GM23338 (cell line): ENCODE results near the gene FXYD5. TPM values are rescaled to one million over a fixed set of nuclear protein-coding genes. Genes with fewer than 3 reads are reported as not detected.

Experiments
- ATAC-seq: fragments of 200-7000 bp; cut with Tn5 transposase; 3 replicates; pipeline ENCODE4 v1.9.1; 2020
- DNase-seq: peaks from one replicate; pipeline ENCODE4 v3.0.0-alpha.2; 2015; ENCODE audit warnings: low spot score
- H2AFZ ChIP-seq: fragments of 200-600 bp; sonication (generic); 2 replicates; pipeline ENCODE4 v1.8.0; 2016; ENCODE audit warnings: antibody characterized with exemption, mild to moderate bottlenecking, moderate library complexity
- H3F3A ChIP-seq: fragments of 200-600 bp; sonication (generic); replicated peaks from 2 replicates; pipeline ENCODE4 v1.8.0; 2017; ENCODE audit warnings: antibody characterized with exemption, mixed run types, low read depth
- H3K27ac ChIP-seq: fragments of 200-600 bp; sonication (generic); 2 replicates; pipeline ENCODE4 v1.6.1; 2016; ENCODE audit warnings: low read depth
- H3K27me3 ChIP-seq: fragments of 200-600 bp; sonication (generic); 2 replicates; pipeline ENCODE4 v1.8.0; 2016; ENCODE audit warnings: mild to moderate bottlenecking, mixed run types, moderate library complexity; ENCODE audit not compliant: insufficient read depth
- H3K36me3 ChIP-seq: fragments of 200-600 bp; sonication (generic); 2 replicates; pipeline ENCODE4 v1.8.0; 2016; ENCODE audit warnings: mild to moderate bottlenecking; ENCODE audit not compliant: insufficient read depth
- H3K4me1 ChIP-seq: fragments of 200-600 bp; sonication (generic); 2 replicates; pipeline ENCODE4 v1.8.0; 2016; ENCODE audit warnings: mild to moderate bottlenecking, moderate library complexity; ENCODE audit not compliant: insufficient read depth
- H3K4me2 ChIP-seq: fragments of 200-600 bp; sonication (generic); 2 replicates; pipeline ENCODE4 v1.7.1; 2017; ENCODE audit warnings: mixed run types
- H3K4me3 ChIP-seq: fragments of 200-600 bp; sonication (generic); 2 replicates; pipeline ENCODE4 v1.6.1; 2016; ENCODE audit warnings: mixed run types
- H3K79me2 ChIP-seq: fragments of 200-600 bp; sonication (generic); replicated peaks from 2 replicates; pipeline ENCODE4 v1.8.0; 2017; ENCODE audit warnings: mild to moderate bottlenecking; ENCODE audit not compliant: insufficient read depth
- H3K9me2 ChIP-seq: fragments of 200-600 bp; sonication (generic); 2 replicates; pipeline ENCODE4 v1.8.0; 2017; ENCODE audit not compliant: insufficient read depth
- H4K20me1 ChIP-seq: fragments of 200-600 bp; sonication (generic); replicated peaks from 2 replicates; pipeline ENCODE4 v1.8.0; 2017; ENCODE audit warnings: mild to moderate bottlenecking; ENCODE audit not compliant: insufficient read depth
- H3K27ac Mint-ChIP-seq: 2 replicates; pipeline ENCODE4 v1.8.0; 2020; ENCODE audit warnings: inconsistent platforms, mild to moderate bottlenecking, moderate library complexity, mixed read lengths
- H3K27me3 Mint-ChIP-seq: 3 replicates; pipeline ENCODE4 v1.8.0; 2022; ENCODE audit warnings: low read depth, mild to moderate bottlenecking, moderate library complexity, mixed read lengths, inconsistent platforms; ENCODE audit not compliant: insufficient read depth, poor library complexity
- H3K36me3 Mint-ChIP-seq: 3 replicates; pipeline ENCODE4 v1.8.0; 2021; ENCODE audit warnings: low read depth, mild to moderate bottlenecking, inconsistent platforms, moderate library complexity, mixed read lengths
- H3K4me1 Mint-ChIP-seq: 3 replicates; pipeline ENCODE4 v1.8.0; 2020; ENCODE audit warnings: mild to moderate bottlenecking, inconsistent platforms, mixed read lengths
- H3K4me3 Mint-ChIP-seq: 3 replicates; pipeline ENCODE4 v1.8.0; 2021; ENCODE audit warnings: moderate library complexity, mild to moderate bottlenecking, inconsistent platforms, mixed read lengths
- H3K9me3 Mint-ChIP-seq: 3 replicates; pipeline ENCODE4 v1.8.0; 2020; ENCODE audit warnings: moderate library complexity, mild to moderate bottlenecking, inconsistent platforms, mixed read lengths
- CREB1 ChIP-seq: fragments of 250-450 bp; sonication (Bioruptor Pico); IDR thresholded peaks from 2 replicates; pipeline ENCODE4 v1.5.0; 2020; ENCODE audit warnings: low read depth, mild to moderate bottlenecking, moderate library complexity
- JUNB ChIP-seq: IDR thresholded peaks from one replicate; pipeline ENCODE4 v1.6.1; 2016; ENCODE audit warnings: antibody characterized with exemption; ENCODE audit not compliant: unreplicated experiment
- POLR2AphosphoS5 ChIP-seq: IDR thresholded peaks from 2 replicates; pipeline ENCODE4 v1.6.1; 2016; ENCODE audit warnings: antibody characterized with exemption, low read depth
- STAT1 ChIP-seq: IDR thresholded peaks from one replicate; pipeline ENCODE4 v1.6.1; 2016; ENCODE audit warnings: antibody characterized with exemption; ENCODE audit not compliant: unreplicated experiment
- ZNF114 ChIP-seq: fragments of 250-450 bp; sonication (Bioruptor Pico); IDR thresholded peaks from 2 replicates; pipeline ENCODE4 v1.5.0; 2020; ENCODE audit warnings: mild to moderate bottlenecking, moderate library complexity
- long read RNA-seq: library from polyadenylated mRNA; unstranded; transcript quantifications from one replicate; pipeline ENCODE4 v2.0.0, GENCODE V29; 2020; ENCODE audit not compliant: unreplicated experiment
- polyA plus RNA-seq: library from polyadenylated mRNA; unstranded; fragments of >200 nt; fragmentation: Nextera tagmentation; extraction: Ambion mirVana; gene quantifications from 2 replicates; pipeline ENCODE4 v1.2.1, GENCODE V29; 2016
- total RNA-seq: library from RNA; depleted of rRNA; stranded (reverse); fragments of >200 nt; shearing (Covaris generic); gene quantifications from 2 replicates; pipeline ENCODE4 v1.2.3, GENCODE V29; 2014; rRNA removed
- TF ChIP-seq, protein P1 (sequence below): IDR thresholded peaks from 2 replicates; pipeline ENCODE4 v1.6.1; 2016; ENCODE audit warnings: antibody characterized with exemption
- TF ChIP-seq, protein P2 (sequence below): IDR thresholded peaks from one replicate; pipeline ENCODE4 v1.6.1; 2018; ENCODE audit warnings: antibody characterized with exemption; ENCODE audit not compliant: unreplicated experiment
- TF ChIP-seq, protein P3 (sequence below), 2 experiments: fragments of 200-600 bp in 1 of 2; sonication (generic) in 1 of 2; conservative IDR thresholded peaks; 2 replicates each; pipeline versions ENCODE4 v1.5.1 to v1.6.1; 2016 to 2017; ENCODE audit warnings: antibody characterized with exemption in 2 of 2, low read depth in 2 of 2, mild to moderate bottlenecking in 2 of 2, moderate library complexity in 1 of 2

The FXYD5 gene, protein sequence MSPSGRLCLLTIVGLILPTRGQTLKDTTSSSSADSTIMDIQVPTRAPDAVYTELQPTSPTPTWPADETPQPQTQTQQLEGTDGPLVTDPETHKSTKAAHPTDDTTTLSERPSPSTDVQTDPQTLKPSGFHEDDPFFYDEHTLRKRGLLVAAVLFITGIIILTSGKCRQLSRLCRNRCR
- 97.7 and 98.9 TPM in 2 replicates for total RNA-seq
- 222 and 233 TPM in 2 replicates for polyA plus RNA-seq
- long read RNA-seq, transcript FXYD5-204 (9 exons, 872 nt), result major isoform, 46 of 61 reads
- long read RNA-seq, transcript FXYD5-201 (8 exons, 1,580 nt), result minor isoform, 6 of 61 reads
- long read RNA-seq, partial matches to known transcripts, result 2 of 61 reads
- long read RNA-seq, other reads (novel, unspliced or antisense), result 3 of 61 reads

GRCh38 chr19:35154525-35155406, at the start of gene FXYD5:
Gene FXYD5, plus strand, starts transcription at chr19:35154735. Its CDS starts 816 bp downstream, at chr19:35155551.
- H3K27ac ChIP-seq, result peak within 1 kb of the TSS; percentile 91; the same call in 1 of the 2 replicates

DNA sequence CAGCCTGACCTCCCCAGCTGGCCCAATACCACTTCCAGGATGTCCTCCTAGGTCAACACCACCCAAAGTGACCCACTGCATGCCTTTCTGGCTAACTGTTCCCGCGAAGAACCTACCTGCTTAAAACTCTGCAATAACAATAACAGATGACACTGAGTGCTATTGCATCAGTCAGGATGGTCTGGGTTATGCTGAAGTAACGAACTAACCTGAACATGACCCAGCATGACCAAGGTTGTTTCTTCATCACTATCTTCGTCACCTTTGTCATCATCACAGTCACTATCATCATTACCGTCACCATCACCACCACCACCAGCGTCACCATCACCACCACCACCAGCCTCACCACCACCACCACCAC, 49.5 kb upstream of the FXYD5 start:
- Histone ChIP-seq H3K79me2 (no peaks in the 10 kb centered on the region), H3K9me2 (no peaks in the 10 kb centered on the region), H3K27me3 (no peaks in the 10 kb centered on the region), H3K4me2 (no peak overlapping the region), H2AFZ (no peak overlapping the region), H3K27ac (no peak overlapping the region), H3K4me3 (no peak overlapping the region), H4K20me1 (no peaks in the 10 kb centered on the region), H3F3A (no peaks in the 10 kb centered on the region), H3K36me3 (no peaks in the 10 kb centered on the region), H3K4me1 (no peaks in the 10 kb centered on the region)
- Mint-ChIP-seq H3K27me3 (peaks cover 19% of the 10 kb centered on the region), H3K4me1 (peaks cover 8% of the 10 kb centered on the region), H3K4me3 (no peak overlapping the region), H3K9me3 (no peaks in the 10 kb centered on the region; the same call in 1 of the 3 replicates), H3K36me3 (peaks cover 11% of the 10 kb centered on the region; the same call in 1 of the 3 replicates), H3K27ac (no peak overlapping the region)
- TF ChIP-seq, protein P1, sequence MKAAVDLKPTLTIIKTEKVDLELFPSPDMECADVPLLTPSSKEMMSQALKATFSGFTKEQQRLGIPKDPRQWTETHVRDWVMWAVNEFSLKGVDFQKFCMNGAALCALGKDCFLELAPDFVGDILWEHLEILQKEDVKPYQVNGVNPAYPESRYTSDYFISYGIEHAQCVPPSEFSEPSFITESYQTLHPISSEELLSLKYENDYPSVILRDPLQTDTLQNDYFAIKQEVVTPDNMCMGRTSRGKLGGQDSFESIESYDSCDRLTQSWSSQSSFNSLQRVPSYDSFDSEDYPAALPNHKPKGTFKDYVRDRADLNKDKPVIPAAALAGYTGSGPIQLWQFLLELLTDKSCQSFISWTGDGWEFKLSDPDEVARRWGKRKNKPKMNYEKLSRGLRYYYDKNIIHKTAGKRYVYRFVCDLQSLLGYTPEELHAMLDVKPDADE, result no peak
- no peak for TF ChIP-seq ZNF114
- no peak for TF ChIP-seq STAT1
- no peak for TF ChIP-seq POLR2AphosphoS5
- TF ChIP-seq, protein P2, sequence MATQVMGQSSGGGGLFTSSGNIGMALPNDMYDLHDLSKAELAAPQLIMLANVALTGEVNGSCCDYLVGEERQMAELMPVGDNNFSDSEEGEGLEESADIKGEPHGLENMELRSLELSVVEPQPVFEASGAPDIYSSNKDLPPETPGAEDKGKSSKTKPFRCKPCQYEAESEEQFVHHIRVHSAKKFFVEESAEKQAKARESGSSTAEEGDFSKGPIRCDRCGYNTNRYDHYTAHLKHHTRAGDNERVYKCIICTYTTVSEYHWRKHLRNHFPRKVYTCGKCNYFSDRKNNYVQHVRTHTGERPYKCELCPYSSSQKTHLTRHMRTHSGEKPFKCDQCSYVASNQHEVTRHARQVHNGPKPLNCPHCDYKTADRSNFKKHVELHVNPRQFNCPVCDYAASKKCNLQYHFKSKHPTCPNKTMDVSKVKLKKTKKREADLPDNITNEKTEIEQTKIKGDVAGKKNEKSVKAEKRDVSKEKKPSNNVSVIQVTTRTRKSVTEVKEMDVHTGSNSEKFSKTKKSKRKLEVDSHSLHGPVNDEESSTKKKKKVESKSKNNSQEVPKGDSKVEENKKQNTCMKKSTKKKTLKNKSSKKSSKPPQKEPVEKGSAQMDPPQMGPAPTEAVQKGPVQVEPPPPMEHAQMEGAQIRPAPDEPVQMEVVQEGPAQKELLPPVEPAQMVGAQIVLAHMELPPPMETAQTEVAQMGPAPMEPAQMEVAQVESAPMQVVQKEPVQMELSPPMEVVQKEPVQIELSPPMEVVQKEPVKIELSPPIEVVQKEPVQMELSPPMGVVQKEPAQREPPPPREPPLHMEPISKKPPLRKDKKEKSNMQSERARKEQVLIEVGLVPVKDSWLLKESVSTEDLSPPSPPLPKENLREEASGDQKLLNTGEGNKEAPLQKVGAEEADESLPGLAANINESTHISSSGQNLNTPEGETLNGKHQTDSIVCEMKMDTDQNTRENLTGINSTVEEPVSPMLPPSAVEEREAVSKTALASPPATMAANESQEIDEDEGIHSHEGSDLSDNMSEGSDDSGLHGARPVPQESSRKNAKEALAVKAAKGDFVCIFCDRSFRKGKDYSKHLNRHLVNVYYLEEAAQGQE, result no peak
- no peak for TF ChIP-seq CREB1 (CRISPR knock-in tag)
- TF ChIP-seq JUNB, result no peak
- DNase-seq (no peak), ATAC-seq (no peak)

More at GRCh38 chr19:35154525-35155406, at the start of gene FXYD5:
- peak within 1 kb of the TSS; percentile 84 for H3K27ac Mint-ChIP-seq
- peak; percentile 72 for TF ChIP-seq POLR2AphosphoS5
- TF ChIP-seq, protein P3, sequence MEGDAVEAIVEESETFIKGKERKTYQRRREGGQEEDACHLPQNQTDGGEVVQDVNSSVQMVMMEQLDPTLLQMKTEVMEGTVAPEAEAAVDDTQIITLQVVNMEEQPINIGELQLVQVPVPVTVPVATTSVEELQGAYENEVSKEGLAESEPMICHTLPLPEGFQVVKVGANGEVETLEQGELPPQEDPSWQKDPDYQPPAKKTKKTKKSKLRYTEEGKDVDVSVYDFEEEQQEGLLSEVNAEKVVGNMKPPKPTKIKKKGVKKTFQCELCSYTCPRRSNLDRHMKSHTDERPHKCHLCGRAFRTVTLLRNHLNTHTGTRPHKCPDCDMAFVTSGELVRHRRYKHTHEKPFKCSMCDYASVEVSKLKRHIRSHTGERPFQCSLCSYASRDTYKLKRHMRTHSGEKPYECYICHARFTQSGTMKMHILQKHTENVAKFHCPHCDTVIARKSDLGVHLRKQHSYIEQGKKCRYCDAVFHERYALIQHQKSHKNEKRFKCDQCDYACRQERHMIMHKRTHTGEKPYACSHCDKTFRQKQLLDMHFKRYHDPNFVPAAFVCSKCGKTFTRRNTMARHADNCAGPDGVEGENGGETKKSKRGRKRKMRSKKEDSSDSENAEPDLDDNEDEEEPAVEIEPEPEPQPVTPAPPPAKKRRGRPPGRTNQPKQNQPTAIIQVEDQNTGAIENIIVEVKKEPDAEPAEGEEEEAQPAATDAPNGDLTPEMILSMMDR (conservative IDR thresholded peaks at IDR 0.05; ENCODE audit: low read depth in 2 of 2), result no peak
- H3K36me3 ChIP-seq, result peaks cover 21% of the 10 kb centered on the region
- H3F3A ChIP-seq, result peaks cover 17% of the 10 kb centered on the region; the same call in 1 of the 2 replicates
- peak within 1 kb of the TSS; percentile 84 for H3K4me2 ChIP-seq
- no peaks in the 10 kb centered on the region for H3K9me2 ChIP-seq
- H3K36me3 Mint-ChIP-seq, result peaks cover 41% of the 10 kb centered on the region
- peak within 1 kb of the TSS; percentile 90 for H3K4me3 ChIP-seq
- H2AFZ ChIP-seq, result peak within 1 kb of the TSS; percentile 90
- peaks cover 26% of the 10 kb centered on the region for H3K4me1 ChIP-seq
- peaks cover 14% of the 10 kb centered on the region for H3K27me3 Mint-ChIP-seq
- H3K9me3 Mint-ChIP-seq, result no peaks in the 10 kb centered on the region
- DNase-seq (peak; percentile 86), ATAC-seq (peak; percentile 64)
- no peaks in the 10 kb centered on the region for H3K27me3 ChIP-seq
- H4K20me1 ChIP-seq, result peaks cover 12% of the 10 kb centered on the region; the same call in 1 of the 2 replicates
- peak within 1 kb of the TSS; percentile 90 for H3K4me3 Mint-ChIP-seq
- peaks cover 43% of the 10 kb centered on the region for H3K4me1 Mint-ChIP-seq
- H3K79me2 ChIP-seq, result peaks cover 16% of the 10 kb centered on the region
